Calu3 (cell line): ENCODE results near the gene KCP. TPM values are rescaled to one million over a fixed set of nuclear protein-coding genes. Genes with fewer than 3 reads are reported as not detected.

Experiments
- BruUV-seq: library from RNA; stranded (reverse); fragments of 400-500 nt; replicated peaks from 2 replicates; lab custom pipeline; 2021; lab: Mats Ljungman, UMichigan
- CTCF ChIA-PET: fragments of 300-600 bp; sonication (Branson Sonifier 250); formaldehyde crosslinking; loops from one replicate; lab custom pipeline; 2022; ENCODE audit warnings: antibody characterized with exemption; lab: Charles Lee
- DNase-seq: peaks from one replicate; pipeline ENCODE4 v3.0.0; 2022
- H3K27ac Mint-ChIP-seq: one replicate; pipeline ENCODE4 v1.8.0; 2022; ENCODE audit warnings: mixed read lengths; ENCODE audit not compliant: unreplicated experiment
- H3K27me3 Mint-ChIP-seq: one replicate; pipeline ENCODE4 v1.8.0; 2022; ENCODE audit warnings: mixed read lengths; ENCODE audit not compliant: unreplicated experiment
- H3K36me3 Mint-ChIP-seq: one replicate; pipeline ENCODE4 v1.8.0; 2022; ENCODE audit warnings: mild to moderate bottlenecking, moderate library complexity, mixed read lengths; ENCODE audit not compliant: insufficient read depth, unreplicated experiment
- H3K4me1 Mint-ChIP-seq: one replicate; pipeline ENCODE4 v1.8.0; 2022; ENCODE audit warnings: mild to moderate bottlenecking, low read depth, mixed read lengths; ENCODE audit not compliant: unreplicated experiment
- H3K4me3 Mint-ChIP-seq: one replicate; pipeline ENCODE4 v1.8.0; 2022; ENCODE audit warnings: mild to moderate bottlenecking, low read depth, moderate library complexity, mixed read lengths; ENCODE audit not compliant: unreplicated experiment
- H3K9me3 Mint-ChIP-seq: one replicate; pipeline ENCODE4 v1.8.0; 2022; ENCODE audit warnings: low read depth, mixed read lengths; ENCODE audit not compliant: unreplicated experiment
- intact Hi-C: fragments of 100-400 bp; cut with micrococcal nuclease; formaldehyde crosslinking; loops from one replicate; pipeline ENCODE4 v1.10.0; 2022; ENCODE audit not compliant: unreplicated experiment
- total RNA-seq: library from RNA; stranded (reverse); gene quantifications from 2 replicates; pipeline ENCODE4 v1.2.3, GENCODE V29; 2022
- TF ChIP-seq, protein P1 (sequence below): fragments of 200-600 bp; IDR thresholded peaks from one replicate; pipeline ENCODE4 v1.8.0; 2022; ENCODE audit warnings: antibody characterized with exemption; ENCODE audit not compliant: unreplicated experiment

The KCP gene
- total RNA-seq, 1 experiment from 2014 or later: 6.8 TPM

DNA sequence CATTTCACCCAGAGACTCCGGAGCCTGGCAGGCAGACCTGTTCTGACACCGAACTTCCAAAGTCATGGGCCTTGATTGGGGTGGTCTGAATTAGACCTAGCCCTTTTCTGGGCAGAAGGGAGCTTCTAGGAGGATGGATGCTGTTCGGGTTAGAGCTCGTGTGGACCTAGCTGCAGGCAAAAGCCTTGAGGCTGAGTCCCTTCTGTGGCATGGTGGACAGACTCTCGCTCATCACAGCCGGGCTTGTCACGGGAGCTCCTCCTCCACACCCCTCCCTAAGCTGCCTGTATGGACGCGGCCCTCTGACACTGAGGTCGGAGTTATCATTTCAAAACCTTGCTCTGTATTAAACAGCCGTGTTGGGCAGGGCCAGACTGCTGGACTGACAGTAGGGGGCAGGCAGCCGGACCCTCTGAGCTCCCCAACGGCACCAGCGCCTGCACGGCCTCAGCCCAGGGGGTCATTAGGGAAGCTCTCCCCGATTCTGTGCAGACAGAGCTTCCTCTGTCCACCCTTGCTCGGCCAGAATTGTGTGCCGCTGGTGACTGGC is 29.4 kb upstream of the KCP start:
- DNase-seq: no peak
- intact Hi-C loops: no loop called here
- TF ChIP-seq, protein P1, sequence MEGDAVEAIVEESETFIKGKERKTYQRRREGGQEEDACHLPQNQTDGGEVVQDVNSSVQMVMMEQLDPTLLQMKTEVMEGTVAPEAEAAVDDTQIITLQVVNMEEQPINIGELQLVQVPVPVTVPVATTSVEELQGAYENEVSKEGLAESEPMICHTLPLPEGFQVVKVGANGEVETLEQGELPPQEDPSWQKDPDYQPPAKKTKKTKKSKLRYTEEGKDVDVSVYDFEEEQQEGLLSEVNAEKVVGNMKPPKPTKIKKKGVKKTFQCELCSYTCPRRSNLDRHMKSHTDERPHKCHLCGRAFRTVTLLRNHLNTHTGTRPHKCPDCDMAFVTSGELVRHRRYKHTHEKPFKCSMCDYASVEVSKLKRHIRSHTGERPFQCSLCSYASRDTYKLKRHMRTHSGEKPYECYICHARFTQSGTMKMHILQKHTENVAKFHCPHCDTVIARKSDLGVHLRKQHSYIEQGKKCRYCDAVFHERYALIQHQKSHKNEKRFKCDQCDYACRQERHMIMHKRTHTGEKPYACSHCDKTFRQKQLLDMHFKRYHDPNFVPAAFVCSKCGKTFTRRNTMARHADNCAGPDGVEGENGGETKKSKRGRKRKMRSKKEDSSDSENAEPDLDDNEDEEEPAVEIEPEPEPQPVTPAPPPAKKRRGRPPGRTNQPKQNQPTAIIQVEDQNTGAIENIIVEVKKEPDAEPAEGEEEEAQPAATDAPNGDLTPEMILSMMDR: no peak
- peaks cover 17% of the 10 kb centered on the region for H3K4me1 Mint-ChIP-seq
- H3K36me3 Mint-ChIP-seq: peaks cover 18% of the 10 kb centered on the region
- no peaks in the 10 kb centered on the region for H3K9me3 Mint-ChIP-seq
- no peaks in the 10 kb centered on the region for H3K27me3 Mint-ChIP-seq
- no TSS peak for BruUV-seq
- no peak overlapping the region for H3K27ac Mint-ChIP-seq
- CTCF ChIA-PET: interaction anchor here (0.6 kb wide), 1 partner anchor 18 kb away, joined by 3 read pairs; no protein-coding TSS in a partner anchor
- H3K4me3 Mint-ChIP-seq: no peak overlapping the region

DNA sequence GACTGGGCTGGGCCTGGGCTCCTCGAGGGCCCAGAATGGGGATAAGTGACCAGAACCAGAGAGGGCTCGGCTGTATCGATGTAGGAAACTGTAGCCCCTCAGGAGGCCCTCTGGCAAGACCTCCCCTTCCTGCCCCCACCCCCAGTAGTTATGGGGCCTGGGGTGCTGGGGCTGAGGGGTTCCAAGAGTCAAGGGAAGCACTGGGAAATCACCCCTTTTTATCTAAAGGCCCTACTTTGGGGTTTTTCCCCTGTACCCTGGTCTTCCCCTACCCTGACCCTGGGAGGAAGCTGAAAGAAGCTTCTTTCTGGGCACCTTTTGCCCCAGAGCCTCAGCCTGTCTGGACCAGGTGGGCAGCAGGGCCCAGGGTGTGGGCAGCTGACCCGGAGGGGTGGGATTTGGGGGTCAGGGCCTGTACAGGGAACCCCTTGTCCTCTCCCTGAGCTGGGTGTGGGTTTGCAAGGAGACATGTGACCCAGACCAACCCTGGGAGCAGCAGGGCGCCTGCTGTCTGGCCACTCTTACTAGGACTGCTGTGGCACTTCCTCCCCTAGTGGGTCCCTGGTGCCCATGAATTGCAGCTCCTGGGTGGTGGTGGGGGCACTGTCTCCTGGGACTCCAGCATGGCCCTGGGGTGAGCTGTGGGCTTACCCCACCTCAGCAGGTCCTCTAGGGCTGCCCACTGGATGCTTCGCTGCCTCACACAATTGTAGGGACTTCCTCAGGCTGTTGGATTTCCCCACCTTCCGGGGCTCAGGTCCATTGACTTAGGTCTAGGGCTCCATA is 28.8 kb upstream of the KCP start:
- H3K4me1 Mint-ChIP-seq: peaks cover 17% of the 10 kb centered on the region
- no peaks in the 10 kb centered on the region for H3K27me3 Mint-ChIP-seq
- no peak for DNase-seq
- no peaks in the 10 kb centered on the region for H3K9me3 Mint-ChIP-seq
- H3K4me3 Mint-ChIP-seq: peak overlapping the region; percentile 81
- peaks cover 18% of the 10 kb centered on the region for H3K36me3 Mint-ChIP-seq
- H3K27ac Mint-ChIP-seq: no peak overlapping the region
- CTCF ChIA-PET: interaction anchor here (0.6 kb wide), 1 partner anchor 18 kb away, joined by 3 read pairs; no protein-coding TSS in a partner anchor
- TF ChIP-seq, protein P1: no peak
- intact Hi-C loops: no loop called here
- BruUV-seq: no TSS peak

DNA sequence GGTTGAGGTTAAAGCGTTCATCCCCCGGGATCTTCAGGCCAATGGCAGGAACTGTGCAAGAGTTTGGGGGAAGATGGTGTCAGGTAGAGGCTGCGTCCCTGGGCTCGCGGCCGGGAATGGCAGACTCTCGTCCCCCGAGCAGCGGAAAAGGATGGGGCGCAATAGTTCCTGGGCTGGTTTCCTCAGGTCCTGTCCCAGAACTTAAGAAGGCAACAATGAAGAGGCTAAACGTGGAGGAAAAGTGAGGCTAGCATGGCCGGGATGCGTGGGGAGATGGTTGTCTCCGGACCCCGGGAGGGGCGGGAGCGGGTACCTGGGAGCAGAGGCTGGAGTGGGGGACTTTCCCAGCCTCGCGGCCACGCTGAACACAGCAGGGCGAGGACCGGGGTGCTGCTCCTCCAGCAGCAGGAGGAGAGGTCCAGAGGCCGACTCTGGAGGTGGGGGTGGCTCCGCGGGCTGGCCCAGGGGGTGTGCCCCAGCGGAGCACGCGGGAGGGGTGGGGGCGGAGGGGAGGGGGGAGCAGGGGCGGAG is 28.1 kb upstream of the KCP start:
- peak overlapping the region; percentile 81 for H3K4me3 Mint-ChIP-seq
- H3K9me3 Mint-ChIP-seq: no peaks in the 10 kb centered on the region
- TF ChIP-seq, protein P1: no peak
- peak; percentile 15 for DNase-seq
- no peaks in the 10 kb centered on the region for H3K27me3 Mint-ChIP-seq
- peak overlapping the region; percentile 18 for H3K27ac Mint-ChIP-seq
- CTCF ChIA-PET: no interaction called here
- no TSS peak for BruUV-seq
- intact Hi-C loops: no loop called here
- peaks cover 18% of the 10 kb centered on the region for H3K36me3 Mint-ChIP-seq
- H3K4me1 Mint-ChIP-seq: peaks cover 17% of the 10 kb centered on the region

DNA sequence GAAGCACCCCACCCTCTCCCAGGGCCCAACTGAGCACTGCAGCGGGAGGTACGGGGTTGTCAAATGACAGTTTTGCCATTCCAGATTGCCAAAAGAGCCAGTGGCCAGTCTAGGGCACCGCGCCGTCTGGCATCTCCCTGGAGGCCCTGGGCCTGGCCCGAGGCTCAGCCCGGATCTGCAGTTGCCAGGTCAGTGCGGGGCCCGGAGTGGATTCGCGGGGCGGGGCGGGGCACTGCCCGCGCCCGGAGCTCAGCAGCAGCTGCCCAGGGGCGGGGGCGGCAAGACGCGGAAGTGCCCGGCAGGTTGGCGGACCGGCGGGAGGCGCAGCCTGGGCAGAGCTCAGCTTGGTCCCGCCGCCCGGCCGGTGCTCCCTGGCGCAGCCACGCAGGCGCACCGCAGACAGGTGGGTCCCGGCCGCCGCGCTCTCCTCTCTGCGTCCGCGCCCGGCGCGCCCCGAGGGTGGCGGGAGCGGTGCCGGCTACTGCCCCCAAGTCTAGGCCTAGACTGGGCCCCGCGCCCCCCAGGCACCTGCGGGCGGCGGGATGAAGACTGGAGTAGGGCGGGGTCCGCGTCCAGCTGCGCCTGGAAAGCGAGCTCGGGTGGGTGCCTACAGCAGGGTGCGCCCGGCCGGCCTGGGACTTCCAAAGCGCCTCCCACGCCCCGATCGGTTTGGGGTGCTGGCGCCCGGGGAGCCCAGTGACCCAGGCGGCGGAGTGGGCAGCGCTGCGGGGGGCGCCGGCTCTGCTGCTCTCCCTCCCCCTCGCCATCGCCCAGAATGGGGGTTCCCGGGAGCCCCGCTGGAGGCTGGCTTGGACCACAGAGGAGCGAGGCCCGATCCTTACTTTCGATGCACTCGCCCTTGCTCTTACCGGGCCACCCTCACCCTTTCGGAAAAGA is 27.4 kb upstream of the KCP start, which contains the start of gene IRF5:
IRF5 (plus strand) TSS at position 281 of the 897 bp plus-strand sequence. CDS start 4,155 bp downstream, outside the sequence.
- peak; percentile 81 for DNase-seq
- Mint-ChIP-seq H3K4me3 (peak within 1 kb of the TSS; percentile 81), H3K4me1 (peaks cover 17% of the 10 kb centered on the region), H3K36me3 (peaks cover 18% of the 10 kb centered on the region), H3K9me3 (no peaks in the 10 kb centered on the region), H3K27ac (peak within 1 kb of the TSS; percentile 18), H3K27me3 (no peaks in the 10 kb centered on the region)
- CTCF ChIA-PET: no interaction called here
- intact Hi-C loops: no loop called here
- TF ChIP-seq, protein P1: no peak
- no TSS peak for BruUV-seq
